ENCODE measurements around the gene CFAP54.
"Not testable (repeated sequence)": the region's sequence is repeated elsewhere in the genome, so short reads cannot be mapped to it uniquely, and the experiment has no call there.

Gene CFAP54

DNA sequence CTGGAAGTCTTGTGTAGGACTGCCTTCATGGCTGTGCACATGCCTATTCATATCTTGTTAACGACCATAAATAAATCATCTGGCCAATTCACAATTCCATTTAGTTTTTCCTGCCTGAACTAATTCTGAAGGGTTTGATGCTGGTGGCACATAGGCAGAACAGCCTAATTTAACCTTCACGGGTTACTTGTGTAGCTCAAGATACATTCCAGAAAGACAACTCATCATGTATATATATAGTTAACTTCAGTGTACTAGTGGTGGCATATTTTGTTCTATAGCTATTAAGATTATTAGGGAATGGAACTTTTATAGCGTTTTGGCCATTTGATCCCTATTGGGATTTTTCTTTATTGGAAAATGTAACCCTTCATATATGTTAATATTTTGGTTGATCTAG lies 31.4 kb downstream of the CFAP54 start:
- DNase-seq = no peak

DNA sequence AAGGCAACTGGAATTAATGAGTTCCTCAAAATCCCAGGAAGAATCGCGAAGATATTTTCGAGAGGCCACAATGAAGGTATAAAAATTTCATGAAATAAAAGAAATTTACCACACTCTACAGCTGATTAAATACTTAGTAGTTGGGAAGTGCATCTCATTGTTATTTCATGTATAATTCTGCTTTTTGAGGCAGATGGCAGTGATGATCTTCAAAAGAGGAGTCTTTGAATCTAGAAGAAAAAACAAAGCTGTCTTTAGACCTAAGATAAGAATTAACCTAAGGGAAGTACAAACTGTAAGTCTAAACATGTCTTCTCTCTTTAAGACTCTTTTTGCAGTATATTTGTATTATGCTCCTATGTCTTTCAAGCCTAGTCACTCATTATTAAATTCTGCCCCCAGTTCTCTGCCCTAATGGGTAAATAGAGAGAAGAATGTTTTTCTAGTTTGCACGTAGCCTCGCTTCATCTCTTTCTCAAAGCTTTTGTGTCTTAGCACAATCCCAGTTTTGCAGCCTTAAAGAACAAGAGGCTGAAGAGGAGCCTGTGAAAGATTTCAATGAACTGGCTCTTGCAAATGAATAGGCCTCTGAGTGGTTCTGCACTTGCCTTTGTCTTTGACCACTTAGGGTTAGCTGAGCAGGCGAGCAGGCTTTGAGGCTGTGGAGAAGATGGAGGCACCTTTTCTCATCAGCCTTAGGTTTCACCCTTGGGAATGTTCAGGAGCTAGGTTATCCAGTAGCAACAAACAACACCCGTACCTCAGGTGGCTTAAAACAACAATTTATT lies 32.7 kb downstream of the CFAP54 start:
- no peak for DNase-seq

DNA sequence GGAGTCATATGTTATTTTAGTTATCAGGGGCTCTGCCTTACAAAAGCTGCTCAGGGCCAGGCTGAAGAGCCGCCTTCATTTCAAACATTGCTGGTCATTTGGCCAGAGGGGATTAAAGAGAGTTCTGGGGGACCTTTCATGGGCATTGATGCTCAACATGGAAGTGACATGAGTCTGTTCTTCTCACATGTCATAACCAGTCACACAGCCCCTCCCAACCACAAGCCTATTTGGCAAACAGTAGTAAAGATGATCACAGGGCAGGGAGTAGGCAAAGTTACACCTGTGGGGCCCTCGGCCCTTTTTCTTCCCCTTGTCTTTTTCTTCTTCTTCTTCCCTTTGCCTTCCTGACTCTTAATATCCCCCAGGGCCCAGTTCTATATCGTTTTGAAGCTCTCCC lies 33.3 kb downstream of the CFAP54 start:
- DNase-seq = no peak

DNA sequence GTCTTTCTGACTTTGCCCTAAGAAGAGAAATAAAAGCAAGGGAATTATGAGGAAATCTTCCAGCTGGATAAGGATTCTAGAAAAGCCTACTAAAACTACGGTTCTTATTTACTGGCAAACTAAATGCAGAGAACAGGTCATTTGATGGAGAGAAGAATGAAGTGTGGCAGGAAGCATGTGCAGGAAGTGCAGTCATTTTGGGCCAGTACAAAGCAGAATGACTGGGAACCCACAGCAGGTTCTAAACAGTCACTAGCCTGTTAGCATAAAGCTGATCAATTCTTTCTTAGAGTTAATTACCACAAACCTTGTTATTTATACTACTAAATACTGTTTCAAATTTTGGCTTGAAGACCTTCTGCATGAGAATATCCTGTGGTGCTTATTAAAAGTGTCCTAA lies 36.7 kb downstream of the CFAP54 start:
- no peak for DNase-seq

DNA sequence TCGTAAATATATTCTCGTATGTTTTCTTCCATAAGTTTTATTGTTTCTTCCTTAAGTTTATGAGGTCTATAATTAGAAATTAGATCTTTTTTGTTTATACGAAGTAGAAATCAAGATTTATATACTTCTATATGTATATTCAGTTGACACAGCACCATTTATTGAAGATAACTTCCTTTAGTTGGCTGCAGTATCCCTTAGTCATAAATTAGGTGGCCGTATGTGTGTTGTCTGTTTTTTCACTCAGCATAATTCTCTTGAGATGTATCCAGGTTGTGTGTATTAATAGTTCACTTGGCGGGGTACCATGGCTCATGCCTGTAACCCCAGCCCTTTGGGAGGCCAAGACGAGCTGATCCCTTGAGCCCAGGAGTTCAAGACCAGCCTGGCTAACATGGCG lies 40.5 kb downstream of the CFAP54 start:
- no peak for DNase-seq

DNA sequence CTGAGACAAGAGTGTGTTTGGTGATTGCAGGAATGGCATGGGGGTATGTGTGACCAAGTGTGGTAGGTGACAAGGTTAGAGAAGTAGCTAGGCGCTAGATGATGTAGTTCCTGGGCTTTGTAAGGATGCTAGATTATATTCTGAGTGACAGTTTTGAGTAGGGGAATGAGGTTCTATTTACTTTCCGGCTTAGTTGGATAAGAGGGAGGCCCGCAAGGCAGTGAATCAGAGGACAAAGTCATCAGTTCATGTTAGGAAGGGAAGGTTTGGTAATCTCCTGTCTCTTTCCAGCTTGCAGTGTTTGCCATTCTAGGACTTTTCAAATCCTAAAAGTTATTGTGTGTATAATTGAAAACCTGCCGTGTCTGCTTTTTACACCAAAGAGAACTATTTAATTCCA lies 45.0 kb downstream of the CFAP54 start:
- no peak for DNase-seq

DNA sequence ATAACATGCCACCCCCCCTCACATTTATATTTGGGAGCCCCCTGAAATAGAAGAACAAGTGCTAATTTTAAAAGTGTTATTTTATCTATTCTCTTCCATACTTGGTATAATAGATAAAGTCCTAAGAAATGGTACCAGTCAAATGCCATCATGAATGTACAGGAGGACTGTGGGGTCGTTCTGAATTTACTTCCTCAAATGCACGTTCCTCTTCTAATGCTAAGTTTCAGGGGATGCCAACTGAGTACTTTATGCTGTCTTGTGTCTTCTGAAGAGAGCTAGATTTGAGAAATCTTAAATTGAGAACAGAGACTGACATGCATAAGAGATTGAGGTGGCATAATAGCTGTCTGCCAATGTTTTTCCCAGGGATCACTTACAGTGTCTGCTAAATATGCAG lies 59.0 kb downstream of the CFAP54 start:
- no peak for DNase-seq

DNA sequence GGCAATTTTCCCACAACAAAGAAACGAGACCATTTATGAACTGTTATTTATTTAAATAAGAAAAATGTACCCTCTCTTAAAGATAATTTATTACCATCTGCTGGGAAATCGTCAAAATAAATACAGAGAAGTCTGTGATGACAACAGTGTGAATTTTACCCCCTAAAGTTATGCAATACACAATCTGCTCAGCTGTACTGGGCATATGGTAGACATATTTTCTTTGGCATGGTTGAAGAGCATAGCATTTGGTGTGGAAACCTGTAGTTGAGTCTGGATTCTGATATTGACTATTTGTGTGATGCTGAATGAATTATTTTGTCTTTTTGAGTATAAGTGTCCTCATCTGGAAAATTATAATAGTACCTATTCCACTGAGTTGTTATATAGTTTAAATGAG lies 60.0 kb downstream of the CFAP54 start:
- DNase-seq = no peak

DNA sequence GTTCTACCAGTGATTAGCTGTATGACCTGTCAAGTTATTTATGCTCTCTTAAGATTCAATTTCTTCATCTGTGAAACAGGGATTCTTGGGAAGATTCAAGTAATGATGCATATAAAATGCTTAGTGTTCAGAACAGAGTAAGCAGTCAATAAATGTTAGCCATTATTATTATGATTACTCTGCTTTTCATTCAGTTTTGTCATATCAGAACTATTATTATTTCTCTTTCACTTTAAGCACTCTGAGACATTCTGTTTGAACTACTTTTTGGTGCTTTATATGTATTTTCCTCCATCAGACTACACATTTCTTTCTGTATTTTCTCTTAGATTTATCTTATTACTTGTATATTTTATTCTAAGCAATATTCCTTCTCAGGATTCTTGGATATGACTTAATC lies 81.2 kb downstream of the CFAP54 start:
- DNase-seq = no peak

DNA sequence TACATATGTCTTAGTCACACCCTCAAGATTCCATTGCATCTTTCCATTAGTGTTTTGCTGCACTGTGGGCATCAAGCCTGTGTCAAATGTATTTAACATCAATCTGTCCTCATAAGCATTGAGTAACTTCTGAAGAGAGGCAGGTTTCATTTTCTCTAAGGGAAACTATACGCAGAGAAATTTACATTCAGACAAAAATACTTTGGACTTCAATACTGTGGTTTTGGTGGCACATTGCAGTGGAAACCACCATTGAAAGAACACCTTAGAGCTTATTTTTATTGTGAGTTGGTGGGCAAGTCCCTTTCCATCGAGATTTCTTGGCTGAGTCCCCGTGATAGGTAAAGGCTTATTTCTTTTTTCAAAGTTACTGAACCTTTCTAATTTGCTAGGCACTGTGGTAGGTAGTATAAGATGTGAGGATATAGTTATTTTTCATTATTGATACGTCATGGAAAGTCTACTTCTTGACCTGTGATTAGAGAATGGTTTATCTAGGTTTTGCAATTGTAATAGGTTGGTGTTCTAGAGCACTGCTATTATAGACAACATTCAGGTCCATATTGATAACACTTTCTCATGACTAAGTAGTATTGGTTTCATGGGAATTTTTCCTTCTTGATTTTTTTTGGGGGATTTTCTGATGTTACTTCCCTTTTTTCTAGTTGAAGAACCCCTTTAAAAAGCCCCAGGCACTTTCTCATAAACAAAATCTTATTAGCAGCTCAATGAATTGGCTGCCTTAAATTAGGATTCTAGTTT lies 81.9 kb downstream of the CFAP54 start:
- no peak for DNase-seq

DNA sequence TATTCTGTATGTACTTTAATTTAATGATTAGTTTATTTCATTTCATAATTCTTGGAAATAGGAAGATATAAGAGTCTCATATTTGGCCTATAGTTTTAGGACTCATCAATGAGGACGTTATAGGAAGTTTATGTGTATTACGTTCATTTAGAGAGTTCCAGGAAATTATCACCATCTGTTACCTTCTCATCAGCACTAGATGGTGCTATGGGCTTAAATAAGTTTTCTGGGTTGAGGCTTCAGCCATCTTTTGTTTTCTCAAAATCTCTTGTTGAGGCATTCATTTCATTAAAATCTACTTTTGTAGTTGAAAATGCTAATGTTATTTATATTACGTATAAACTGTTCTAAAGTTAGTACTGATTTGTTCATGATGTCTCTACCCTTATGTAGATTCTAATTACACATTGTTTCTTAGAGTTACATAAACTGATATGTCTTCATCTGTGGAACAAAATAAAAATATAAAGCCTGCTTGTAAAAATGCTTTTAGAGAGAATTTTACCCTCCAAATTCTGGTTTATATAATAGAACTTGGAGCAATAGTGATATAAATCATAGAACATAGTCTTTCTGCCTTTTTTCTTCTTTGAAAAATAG lies 89.2 kb downstream of the CFAP54 start:
- peak; percentile 5 for DNase-seq

DNA sequence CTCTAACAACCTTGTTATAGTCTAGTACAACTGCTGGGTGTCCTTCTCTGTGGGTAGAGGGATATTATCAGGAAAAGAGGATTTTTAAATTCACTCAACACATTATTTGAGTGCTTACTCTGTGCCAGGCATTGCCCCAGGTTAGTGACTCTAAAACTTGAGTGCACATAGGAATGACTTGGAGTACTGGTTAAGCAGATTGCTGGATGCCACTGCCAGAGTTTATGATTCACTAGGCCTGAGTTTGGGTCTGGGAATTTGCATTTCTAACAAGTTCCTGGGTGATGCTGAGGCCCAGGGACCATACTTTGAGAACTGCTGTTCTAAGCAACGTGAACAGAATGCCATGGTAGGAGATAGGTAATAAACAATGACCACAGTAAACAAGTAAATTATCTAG lies 96.6 kb downstream of the CFAP54 start:
- DNase-seq = no peak

DNA sequence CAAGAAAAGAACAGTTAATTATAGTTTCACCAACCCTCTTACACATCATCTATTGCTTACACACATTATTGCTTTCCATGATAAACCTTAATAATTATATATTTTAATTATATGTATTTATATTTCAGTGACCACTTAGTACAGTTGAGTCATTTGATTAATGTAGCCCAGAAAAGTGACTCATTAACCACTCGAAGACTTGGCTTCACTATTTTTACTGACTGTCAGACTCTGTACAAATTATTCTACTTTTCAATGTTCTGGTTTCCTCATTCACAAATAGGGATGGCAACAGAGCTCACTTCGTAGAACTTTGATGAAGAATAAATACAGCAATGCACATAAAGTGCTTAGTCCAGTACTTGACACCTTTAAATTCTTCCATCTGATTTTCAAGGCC lies 98.3 kb downstream of the CFAP54 start:
- DNase-seq = no peak

DNA sequence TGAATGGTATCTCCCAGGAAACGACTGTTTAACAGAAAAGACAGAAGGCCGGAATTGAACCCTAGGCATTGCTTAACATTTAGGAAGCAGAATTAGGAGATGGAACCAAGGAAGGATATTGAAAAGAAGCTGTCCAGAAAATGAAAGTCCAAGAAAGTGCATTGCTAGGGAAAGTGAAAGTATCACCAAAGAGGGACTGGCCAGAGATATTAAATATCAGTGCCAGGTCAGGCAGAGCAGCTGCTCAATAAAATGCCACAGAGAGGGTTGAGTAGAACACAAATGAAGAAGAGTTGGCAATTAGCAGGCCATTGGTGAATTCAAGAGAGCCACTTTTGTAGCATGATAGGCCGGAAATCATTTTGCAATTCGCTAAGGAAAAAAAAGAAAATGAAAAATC lies 101.6 kb downstream of the CFAP54 start:
- no peak for DNase-seq

DNA sequence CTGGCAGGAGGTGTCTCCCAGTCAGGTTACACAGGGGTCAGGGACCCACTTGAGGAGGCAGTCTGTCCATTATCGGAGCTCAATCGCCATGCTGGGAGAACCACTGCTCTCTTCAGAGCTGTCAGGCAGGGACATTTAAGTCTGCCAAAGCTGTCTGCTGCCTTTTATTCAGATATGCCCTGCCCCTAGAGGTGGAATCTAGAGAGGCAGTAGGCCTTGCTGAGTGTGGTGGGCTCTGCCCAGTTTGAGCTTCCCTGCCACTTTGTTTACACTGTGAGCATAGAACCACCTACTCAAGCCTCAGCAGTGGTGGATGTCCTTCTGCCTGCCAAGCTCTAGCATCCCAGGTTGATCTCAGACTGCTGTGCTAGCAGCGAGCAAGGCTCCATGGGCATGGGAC lies 115.0 kb downstream of the CFAP54 start:
- DNase-seq = not testable (repeated sequence)

DNA sequence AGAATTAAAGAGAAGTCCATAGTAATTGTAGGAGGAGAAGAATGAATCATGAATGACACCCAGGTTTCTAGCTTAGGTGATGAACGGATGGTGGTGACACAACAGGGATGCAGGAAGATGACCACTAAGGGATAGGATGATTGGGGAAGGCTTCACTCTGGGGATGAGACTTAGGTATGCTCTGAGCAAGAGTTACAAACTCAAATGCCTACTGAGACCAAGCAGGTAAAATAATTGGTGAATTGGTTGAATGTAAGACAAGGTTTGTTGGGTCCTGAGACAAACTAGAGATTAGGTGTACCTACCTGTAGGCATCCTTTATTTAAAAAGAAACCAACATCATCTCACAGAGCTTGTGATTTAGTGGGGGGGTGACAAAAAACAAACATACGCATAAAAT lies 116.3 kb downstream of the CFAP54 start:
- no peak for DNase-seq

DNA sequence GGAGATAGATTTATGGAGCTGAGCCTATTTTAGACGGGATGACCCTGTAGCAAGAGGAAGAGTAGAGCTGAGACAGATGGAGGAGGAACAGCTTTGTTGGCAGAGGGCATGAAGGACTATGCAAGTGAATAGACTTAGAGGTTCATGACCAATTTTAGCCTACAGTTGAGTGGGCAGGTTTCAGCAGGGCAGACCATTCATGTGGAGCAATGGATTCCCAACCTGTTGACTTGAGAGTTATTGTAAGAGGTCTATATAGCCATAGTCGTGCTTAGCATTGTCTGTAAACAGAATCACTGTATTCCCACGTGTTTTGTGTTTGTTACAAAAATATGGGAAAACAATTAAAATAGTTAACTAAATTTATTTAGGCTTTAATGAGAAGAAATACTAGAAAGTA lies 116.8 kb downstream of the CFAP54 start:
- no peak for DNase-seq

DNA sequence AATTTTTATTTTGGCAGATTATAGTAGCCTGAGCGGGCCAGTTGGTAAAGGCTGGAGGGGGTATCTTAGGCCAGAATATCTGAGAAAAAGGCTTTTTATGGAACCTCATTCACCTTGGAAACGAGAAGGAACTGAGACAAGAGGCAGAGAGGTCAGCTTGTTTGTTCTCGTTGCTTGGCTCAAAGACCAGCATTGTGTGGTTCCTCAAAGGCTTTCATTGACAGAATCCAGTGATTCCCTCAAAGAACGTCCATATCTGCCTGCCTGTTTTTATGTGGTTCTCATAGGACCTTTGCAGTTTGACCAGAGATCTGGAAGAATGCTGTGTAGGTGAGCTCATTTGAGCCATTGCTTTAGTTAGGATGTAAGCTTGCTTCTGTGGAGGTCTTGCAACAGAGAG lies 117.3 kb downstream of the CFAP54 start:
- DNase-seq = no peak

DNA sequence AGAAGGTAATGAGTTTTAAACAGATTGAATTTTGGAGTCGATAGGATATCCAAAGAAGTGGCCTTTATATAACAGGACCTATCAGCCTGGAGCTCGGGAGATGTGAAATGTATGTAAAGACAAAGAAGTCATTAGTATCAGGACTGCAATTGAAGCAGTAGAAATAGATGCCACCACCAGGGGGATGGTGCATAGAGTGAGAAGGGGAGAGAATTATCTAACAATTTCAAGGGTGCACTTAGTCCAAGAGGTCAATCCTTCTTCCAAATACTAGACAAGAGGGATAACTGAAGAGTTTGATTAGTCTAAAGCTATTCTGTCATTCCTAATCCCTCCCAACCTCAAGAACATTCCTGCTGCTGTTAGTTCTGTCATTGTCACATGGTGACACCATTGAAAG lies 127.8 kb downstream of the CFAP54 start:
- no peak for DNase-seq

DNA sequence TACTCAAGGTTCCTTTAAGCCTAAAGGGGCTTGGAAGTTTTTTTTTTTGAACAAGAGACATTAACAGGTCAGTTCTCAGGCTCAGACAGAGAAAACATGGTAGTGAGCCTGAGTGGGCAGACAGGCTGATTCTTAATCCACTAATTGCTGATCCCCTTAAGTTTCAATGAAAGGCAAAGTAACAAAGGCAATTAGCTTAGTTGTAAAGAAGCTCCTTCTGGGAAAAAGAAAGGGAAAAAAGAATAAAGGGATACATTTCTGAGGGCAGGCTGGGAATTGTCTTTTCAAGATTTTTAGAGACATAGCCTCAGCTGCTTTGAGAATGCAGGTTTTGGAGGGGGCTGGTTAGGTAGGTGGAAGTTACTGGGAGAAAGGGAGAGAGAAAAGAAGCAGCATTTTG lies 133.8 kb downstream of the CFAP54 start:
- no peak for DNase-seq

DNA sequence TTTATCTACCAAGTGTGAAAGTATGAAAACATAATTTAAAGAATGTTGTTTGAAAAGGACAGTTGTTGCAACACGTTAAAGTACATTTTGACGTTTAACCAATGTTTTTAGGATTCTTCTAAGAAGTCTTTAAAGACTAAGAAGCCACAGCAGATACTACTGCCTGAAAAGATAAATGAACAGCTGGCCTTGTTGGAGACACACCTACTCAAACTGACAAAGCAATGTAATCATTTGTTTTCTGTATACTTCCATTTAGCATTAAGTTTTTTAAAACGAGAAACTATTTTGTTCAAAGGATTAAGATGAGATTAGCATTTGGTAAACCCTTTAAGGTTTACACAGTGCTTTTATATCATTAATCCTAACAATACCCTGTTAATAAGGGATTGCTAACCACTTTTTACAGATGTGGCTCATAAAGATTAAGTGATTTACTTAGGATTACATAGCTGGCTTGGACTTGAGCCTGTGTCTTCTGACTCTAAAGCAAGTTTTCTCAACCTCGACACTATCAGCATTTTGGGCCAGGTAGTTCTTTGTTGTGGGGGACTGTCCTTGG lies 134.4 kb downstream of the CFAP54 start:
- DNase-seq = no peak

DNA sequence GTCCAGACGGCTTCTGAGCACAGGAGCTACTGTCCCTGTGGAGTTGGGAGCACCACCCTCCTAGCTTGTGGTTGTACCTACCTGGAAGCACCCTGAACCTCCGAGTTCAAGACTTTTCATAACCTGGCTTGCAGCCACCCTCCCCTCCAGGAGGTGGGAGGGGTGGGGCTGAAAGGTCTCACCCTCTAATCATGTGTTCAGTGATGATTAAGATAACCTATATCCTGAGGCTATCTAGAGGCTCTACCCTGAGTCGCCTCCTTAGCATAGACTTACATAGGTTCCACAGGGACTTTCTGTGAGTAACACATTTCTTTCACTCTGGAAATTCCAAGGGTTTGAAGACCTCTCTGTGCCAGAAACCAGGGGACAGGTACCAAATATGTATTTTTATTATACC lies 146.5 kb downstream of the CFAP54 start:
- no peak for DNase-seq

DNA sequence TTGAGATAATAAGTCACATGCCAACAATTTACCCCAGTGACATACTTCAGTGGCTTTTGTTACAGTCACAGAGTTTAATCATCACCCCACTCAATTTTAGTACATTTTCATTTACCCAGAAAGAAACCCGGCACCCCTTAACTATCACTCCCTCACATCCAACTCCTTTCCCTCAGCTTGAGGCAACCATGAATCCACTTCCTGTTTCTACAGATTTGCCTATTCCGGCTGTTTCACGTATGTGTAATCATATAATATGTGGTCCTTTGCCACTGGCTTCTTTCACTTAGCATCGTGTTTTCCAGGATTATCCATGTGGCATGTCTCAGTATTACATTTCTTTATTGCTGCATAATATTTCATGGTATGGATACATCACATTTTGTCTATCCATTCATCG lies 147.5 kb downstream of the CFAP54 start:
- DNase-seq = no peak

DNA sequence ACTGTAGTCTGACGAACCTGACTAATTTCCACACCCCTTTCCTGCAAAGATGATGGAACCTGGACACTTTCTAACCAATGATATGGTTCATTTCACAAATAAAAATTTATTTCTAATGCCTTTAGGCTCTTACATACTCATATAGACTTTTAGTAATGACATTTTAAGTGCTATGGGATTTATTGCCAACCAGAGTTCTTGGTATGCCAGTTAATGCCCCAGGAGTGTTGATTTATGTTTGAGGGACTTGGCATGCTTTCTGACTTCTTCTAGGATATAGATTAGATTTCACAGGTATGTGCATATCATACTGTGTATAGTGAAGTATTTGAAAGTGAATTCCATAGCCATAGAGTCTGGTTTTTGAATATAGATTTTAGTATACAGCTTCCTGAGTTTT lies 159.5 kb downstream of the CFAP54 start:
- no peak for DNase-seq

Data from SHP77 treated with DMSO at 0.1 percent for 48 hours (cell line).